ENCODE data around the gene POU2F3. TPM values are rescaled to one million over a fixed set of nuclear protein-coding genes. Genes with fewer than 3 reads are reported as not detected.

POU2F3 gene
- total RNA-seq, 1 donor from 2014 or later: not detected

DNA sequence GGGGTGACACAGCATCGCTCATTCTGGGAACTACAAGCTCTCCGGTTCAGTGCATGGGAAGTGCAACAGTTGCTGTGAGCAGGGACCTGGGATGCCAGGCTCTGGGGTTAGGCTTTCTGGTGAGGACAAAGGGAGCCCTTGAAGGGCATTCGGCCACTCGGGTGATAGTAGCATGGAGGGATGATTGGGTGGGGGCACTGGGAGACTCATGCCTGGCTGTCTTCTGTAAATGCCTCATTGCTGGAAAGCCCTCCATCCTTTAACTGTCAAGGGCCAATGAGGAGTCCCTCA lies 19.2 kb upstream of the POU2F3 start:
- no peak overlapping the region for H3K27ac ChIP-seq
- Mint-ChIP-seq H3K36me3 (peaks cover 5% of the 10 kb centered on the region), H3K27ac (no peak overlapping the region), H3K4me3 (no peak overlapping the region), H3K27me3 (ENCODE audit: insufficient read depth, low read depth) (peaks cover 9% of the 10 kb centered on the region), H3K9me3 (no peaks in the 10 kb centered on the region), H3K4me1 (peaks cover 69% of the 10 kb centered on the region)
- no peak for TF ChIP-seq EZH2 (IDR thresholded peaks at IDR 0.05)
- no peaks in the 10 kb centered on the region for H3K36me3 ChIP-seq
- no peaks in the 10 kb centered on the region for H3K9me3 ChIP-seq (ENCODE audit: low read depth)
- H3K27me3 ChIP-seq: peaks cover 57% of the 10 kb centered on the region
- no peaks in the 10 kb centered on the region for H3K79me2 ChIP-seq (ENCODE audit: low read depth)
- H3K4me3 ChIP-seq: no peak overlapping the region
- peaks cover 34% of the 10 kb centered on the region for H3K4me1 ChIP-seq
- no peak for DNase-seq (ENCODE audit: low spot score)
- H3K9ac ChIP-seq: no peak overlapping the region
- no peak overlapping the region for H3K4me2 ChIP-seq
- H2AFZ ChIP-seq (replicated peaks): no peak overlapping the region
- peaks cover 4% of the 10 kb centered on the region for H3F3A ChIP-seq (ENCODE audit: low read depth)
- H4K20me1 ChIP-seq (ENCODE audit: low read depth): no peaks in the 10 kb centered on the region

DNA sequence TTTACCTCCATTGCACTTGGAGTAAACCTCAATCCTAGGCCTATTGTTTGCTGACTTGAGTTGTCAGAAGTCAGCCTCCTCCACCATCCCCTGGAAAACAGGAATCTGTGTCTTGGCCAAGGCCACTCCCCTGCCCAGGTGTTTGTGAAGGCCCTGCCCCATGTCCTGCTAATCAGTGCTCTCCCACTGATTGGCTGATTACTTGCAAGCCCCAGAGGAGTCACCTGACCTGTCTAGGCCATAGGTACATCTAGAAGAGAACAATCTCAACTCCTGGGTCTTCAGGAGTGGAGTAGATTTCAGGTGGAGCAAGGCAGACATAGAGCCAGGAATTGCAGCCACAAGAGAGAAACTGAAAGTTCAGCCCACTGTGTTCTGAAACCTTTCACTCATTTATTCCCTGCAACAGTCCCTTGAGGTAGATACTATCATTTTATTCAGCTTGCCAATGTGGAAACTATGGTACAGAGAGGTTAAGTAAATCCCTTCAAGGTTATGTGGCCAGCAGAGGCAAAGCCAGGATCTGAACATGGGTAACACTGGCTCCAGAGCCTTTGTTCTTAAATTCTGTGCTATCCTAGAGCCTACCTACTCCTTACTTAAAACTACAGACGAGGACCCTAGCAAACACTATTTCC lies 18.7 kb upstream of the POU2F3 start:
- Histone ChIP-seq H3K9me3 (ENCODE audit: low read depth) (no peaks in the 10 kb centered on the region), H2AFZ (replicated peaks) (no peak overlapping the region), H3F3A (ENCODE audit: low read depth) (peaks cover 4% of the 10 kb centered on the region), H3K79me2 (ENCODE audit: low read depth) (no peaks in the 10 kb centered on the region), H3K36me3 (no peaks in the 10 kb centered on the region), H4K20me1 (ENCODE audit: low read depth) (no peaks in the 10 kb centered on the region), H3K4me1 (peaks cover 34% of the 10 kb centered on the region), H3K27ac (no peak overlapping the region), H3K4me2 (no peak overlapping the region), H3K27me3 (peaks cover 51% of the 10 kb centered on the region), H3K4me3 (no peak overlapping the region), H3K9ac (no peak overlapping the region)
- H3K27ac Mint-ChIP-seq: no peak overlapping the region
- no peak overlapping the region for H3K4me3 Mint-ChIP-seq
- H3K27me3 Mint-ChIP-seq (ENCODE audit: insufficient read depth, low read depth): peaks cover 10% of the 10 kb centered on the region
- no peaks in the 10 kb centered on the region for H3K9me3 Mint-ChIP-seq
- H3K4me1 Mint-ChIP-seq: peaks cover 70% of the 10 kb centered on the region
- peaks cover 3% of the 10 kb centered on the region for H3K36me3 Mint-ChIP-seq
- TF ChIP-seq, protein P1, sequence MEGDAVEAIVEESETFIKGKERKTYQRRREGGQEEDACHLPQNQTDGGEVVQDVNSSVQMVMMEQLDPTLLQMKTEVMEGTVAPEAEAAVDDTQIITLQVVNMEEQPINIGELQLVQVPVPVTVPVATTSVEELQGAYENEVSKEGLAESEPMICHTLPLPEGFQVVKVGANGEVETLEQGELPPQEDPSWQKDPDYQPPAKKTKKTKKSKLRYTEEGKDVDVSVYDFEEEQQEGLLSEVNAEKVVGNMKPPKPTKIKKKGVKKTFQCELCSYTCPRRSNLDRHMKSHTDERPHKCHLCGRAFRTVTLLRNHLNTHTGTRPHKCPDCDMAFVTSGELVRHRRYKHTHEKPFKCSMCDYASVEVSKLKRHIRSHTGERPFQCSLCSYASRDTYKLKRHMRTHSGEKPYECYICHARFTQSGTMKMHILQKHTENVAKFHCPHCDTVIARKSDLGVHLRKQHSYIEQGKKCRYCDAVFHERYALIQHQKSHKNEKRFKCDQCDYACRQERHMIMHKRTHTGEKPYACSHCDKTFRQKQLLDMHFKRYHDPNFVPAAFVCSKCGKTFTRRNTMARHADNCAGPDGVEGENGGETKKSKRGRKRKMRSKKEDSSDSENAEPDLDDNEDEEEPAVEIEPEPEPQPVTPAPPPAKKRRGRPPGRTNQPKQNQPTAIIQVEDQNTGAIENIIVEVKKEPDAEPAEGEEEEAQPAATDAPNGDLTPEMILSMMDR (IDR thresholded peaks at IDR 0.05): no peak
- no peak for DNase-seq (ENCODE audit: low spot score)

DNA sequence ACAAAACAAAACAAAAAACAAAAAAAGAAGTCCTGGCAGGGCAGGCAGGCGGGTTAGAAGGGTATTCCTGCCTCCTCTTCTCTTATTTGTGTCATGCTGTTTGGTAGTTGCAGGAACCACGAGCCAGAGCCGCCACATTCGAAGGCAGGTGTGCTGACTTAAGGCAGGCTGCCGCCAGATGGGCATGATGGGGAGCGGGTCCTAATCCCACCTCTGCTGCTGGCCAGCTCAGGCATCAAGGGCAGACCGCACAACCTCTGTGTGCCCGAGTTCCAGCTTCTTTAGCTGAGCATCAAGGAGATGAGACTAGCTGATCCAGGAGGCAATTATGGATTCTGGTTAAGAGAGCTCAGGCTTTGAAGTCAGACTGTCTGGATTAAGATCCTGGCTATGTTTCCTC lies 17.0 kb upstream of the POU2F3 start:
- Mint-ChIP-seq H3K9me3 (no peaks in the 10 kb centered on the region), H3K27me3 (ENCODE audit: insufficient read depth, low read depth) (peaks cover 8% of the 10 kb centered on the region), H3K27ac (no peak overlapping the region), H3K4me3 (no peak overlapping the region), H3K4me1 (peaks cover 65% of the 10 kb centered on the region), H3K36me3 (peaks cover 3% of the 10 kb centered on the region)
- peaks cover 35% of the 10 kb centered on the region for H3K27me3 ChIP-seq
- no peak overlapping the region for H3K9ac ChIP-seq
- H3K4me3 ChIP-seq: no peak overlapping the region
- H3K36me3 ChIP-seq: no peaks in the 10 kb centered on the region
- H3K4me2 ChIP-seq: no peak overlapping the region
- H3K4me1 ChIP-seq: peaks cover 29% of the 10 kb centered on the region
- H2AFZ ChIP-seq (replicated peaks): no peak overlapping the region
- H4K20me1 ChIP-seq (ENCODE audit: low read depth): no peaks in the 10 kb centered on the region
- no peak overlapping the region for H3K27ac ChIP-seq
- TF ChIP-seq, protein P1 (IDR thresholded peaks at IDR 0.05): no peak
- TF ChIP-seq EZH2 (IDR thresholded peaks at IDR 0.05) (no peak), EZH2phosphoT487 (IDR thresholded peaks at IDR 0.05) (no peak)
- H3K9me3 ChIP-seq (ENCODE audit: low read depth): no peaks in the 10 kb centered on the region
- H3K79me2 ChIP-seq (ENCODE audit: low read depth): no peaks in the 10 kb centered on the region
- no peak for DNase-seq (ENCODE audit: low spot score)
- H3F3A ChIP-seq (ENCODE audit: low read depth): no peaks in the 10 kb centered on the region

DNA sequence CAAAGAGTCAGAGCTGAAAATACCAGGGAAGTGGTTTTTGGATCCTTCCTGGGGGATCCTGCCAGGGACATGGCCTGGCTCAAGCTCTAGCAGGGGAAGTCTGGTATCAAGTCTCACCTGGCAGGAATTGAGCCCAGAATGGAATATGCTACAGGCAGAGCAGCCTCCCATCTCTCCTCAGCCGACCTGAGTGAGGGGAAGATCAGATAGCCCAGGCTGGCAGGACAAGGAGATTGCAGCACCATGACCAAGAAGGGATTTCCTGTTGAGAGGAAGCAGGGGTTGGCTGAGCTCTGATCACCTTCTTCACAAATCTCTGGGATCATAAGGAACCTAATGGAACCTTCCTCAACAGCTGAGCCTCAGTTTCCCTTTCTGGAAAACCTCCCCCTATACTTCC lies 16.1 kb upstream of the POU2F3 start:
- H4K20me1 ChIP-seq (ENCODE audit: low read depth): no peaks in the 10 kb centered on the region
- peaks cover 21% of the 10 kb centered on the region for H3K4me1 ChIP-seq
- peaks cover 56% of the 10 kb centered on the region for H3K4me1 Mint-ChIP-seq

More for the DNA sequence above, 16.1 kb upstream of the POU2F3 start:
- Histone ChIP-seq H3K27me3 (peaks cover 35% of the 10 kb centered on the region), H3K27ac (no peak overlapping the region), H3K9me3 (ENCODE audit: low read depth) (no peaks in the 10 kb centered on the region), H2AFZ (replicated peaks) (no peak overlapping the region), H3K79me2 (ENCODE audit: low read depth) (no peaks in the 10 kb centered on the region), H3K4me3 (no peak overlapping the region), H3K9ac (no peak overlapping the region), H3K36me3 (no peaks in the 10 kb centered on the region), H3F3A (ENCODE audit: low read depth) (no peaks in the 10 kb centered on the region), H3K4me2 (no peak overlapping the region)
- Mint-ChIP-seq H3K27ac (no peak overlapping the region), H3K4me3 (no peak overlapping the region), H3K36me3 (peaks cover 8% of the 10 kb centered on the region), H3K27me3 (ENCODE audit: insufficient read depth, low read depth) (peaks cover 5% of the 10 kb centered on the region), H3K9me3 (no peaks in the 10 kb centered on the region)
- TF ChIP-seq EZH2 (IDR thresholded peaks at IDR 0.05) (no peak), EZH2phosphoT487 (IDR thresholded peaks at IDR 0.05) (no peak)
- TF ChIP-seq, protein P1 (IDR thresholded peaks at IDR 0.05): no peak
- DNase-seq (ENCODE audit: low spot score): no peak
